D721Med (cell line): Measurements from ENCODE around the gene PSD.

ENCODE experiments used
- DNase-seq: peaks from one replicate; pipeline ENCODE4 v3.0.0; 2011; ENCODE audit warnings: low spot score; ENCODE audit not compliant: insufficient read length
- FAIRE-seq: peaks from 2 replicates; lab custom pipeline; 2011; peaks lifted over from hg19 to GRCh38; lab: Jason Lieb, UNC
- CTCF ChIP-seq: IDR thresholded peaks from 2 replicates; pipeline ENCODE4 v1.5.1; 2012; ENCODE audit warnings: mild to moderate bottlenecking, control low read depth; ENCODE audit not compliant: insufficient read depth; ENCODE audit errors: missing control alignments

Gene PSD

GRCh38 chr10:102394079-102394800, 24.3 kb downstream of the PSD start:
- DNase-seq (peak; percentile 75), FAIRE-seq (no peak)
- TF ChIP-seq CTCF = no peak

GRCh38 chr10:102393411-102394078, 25.0 kb downstream of the PSD start:
- TF ChIP-seq CTCF = peak; percentile 70
- FAIRE-seq = no peak
- DNase-seq = peak; percentile 60

- FAIRE-seq (no peak), DNase-seq (no peak)
- TF ChIP-seq CTCF = no peak
Measured at GRCh38 chr10:102392306-102392705, 26.3 kb downstream of the PSD start.

DNA sequence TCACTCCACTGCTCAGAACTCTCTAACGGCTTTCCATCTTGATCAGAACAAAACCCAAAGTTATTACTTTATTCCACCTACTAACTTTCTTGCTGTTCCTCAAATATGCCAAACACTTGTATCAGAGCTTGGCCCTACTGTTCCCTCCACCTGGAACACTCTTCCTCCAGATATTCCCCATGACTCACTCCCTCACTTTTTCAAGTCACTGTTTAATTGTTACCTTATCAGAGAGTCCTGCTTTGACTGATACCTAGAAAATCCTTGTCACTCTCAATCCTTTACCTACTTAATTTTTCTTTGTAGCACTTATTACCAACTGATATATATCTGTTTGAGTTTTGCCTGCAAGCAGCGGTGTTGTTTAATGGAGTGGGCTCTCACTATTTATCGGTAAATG, 28.7 kb downstream of the PSD start:
- FAIRE-seq = no peak
- TF ChIP-seq CTCF = no peak
- DNase-seq = no peak

GRCh38 chr10:102384606-102385429, 33.8 kb downstream of the PSD start:
- FAIRE-seq = no peak
- TF ChIP-seq CTCF = no peak
- DNase-seq = no peak

DNA sequence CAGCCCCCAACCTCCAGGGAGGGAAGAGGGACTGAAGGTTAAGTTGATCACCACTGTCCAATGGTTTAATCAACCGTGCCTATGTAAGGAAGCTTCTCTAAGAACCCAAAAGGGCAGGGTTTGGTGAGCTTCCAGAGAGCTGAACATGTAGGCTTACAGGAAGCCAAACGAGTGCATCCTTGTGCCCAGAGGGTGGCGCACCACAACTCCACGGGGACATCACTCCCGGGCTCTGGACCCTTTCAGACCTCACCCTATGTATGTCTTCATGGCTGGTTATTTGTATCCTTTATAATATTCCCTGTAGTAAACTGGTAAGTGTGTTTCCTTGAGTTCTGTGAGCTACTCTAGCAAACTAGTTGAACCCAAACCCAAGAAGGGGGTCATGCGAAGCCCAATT, 34.5 kb downstream of the PSD start:
- peak; percentile 28 for TF ChIP-seq CTCF

More for the DNA sequence above, 34.5 kb downstream of the PSD start:
- FAIRE-seq (no peak), DNase-seq (no peak)
